Ishikawa (cell line): ENCODE results near the gene U2AF2.

ENCODE experiments used
- CEBPB ChIP-seq: IDR thresholded peaks from 2 replicates; pipeline ENCODE4 v1.6.1; 2012
- CREB1 ChIP-seq: IDR thresholded peaks from 2 replicates; pipeline ENCODE4 v1.6.1; 2012; ENCODE audit warnings: low read depth
- EGR1 ChIP-seq: IDR thresholded peaks from 2 replicates; pipeline ENCODE4 v1.6.1; 2012
- EP300 ChIP-seq: IDR thresholded peaks from 2 replicates; pipeline ENCODE4 v1.6.1; 2012; ENCODE audit warnings: borderline replicate concordance
- NFIC ChIP-seq: IDR thresholded peaks from 2 replicates; pipeline ENCODE4 v1.6.1; 2012
- RAD21 ChIP-seq: IDR thresholded peaks from 2 replicates; pipeline ENCODE4 v1.6.1; 2012; ENCODE audit warnings: low read depth
- TCF12 ChIP-seq: IDR thresholded peaks from 2 replicates; pipeline ENCODE4 v1.6.1; 2012; ENCODE audit warnings: low read depth
- TEAD4 ChIP-seq: IDR thresholded peaks from 2 replicates; pipeline ENCODE4 v1.6.1; 2012
- YY1 ChIP-seq: IDR thresholded peaks from 2 replicates; pipeline ENCODE4 v1.6.1; 2012; ENCODE audit warnings: low read depth
- ZBTB7A ChIP-seq: IDR thresholded peaks from 2 replicates; pipeline ENCODE4 v1.6.1; 2012; ENCODE audit warnings: low read depth
- TF ChIP-seq, protein P1 (sequence below): IDR thresholded peaks from 2 replicates; pipeline ENCODE4 v1.6.1; 2012
- TF ChIP-seq, protein P2 (sequence below): IDR thresholded peaks from 2 replicates; pipeline ENCODE4 v1.6.1; 2012
- TF ChIP-seq, protein P3 (sequence below): IDR thresholded peaks from 2 replicates; pipeline ENCODE4 v1.6.1; 2012; ENCODE audit warnings: low read depth, mild to moderate bottlenecking

DNA sequence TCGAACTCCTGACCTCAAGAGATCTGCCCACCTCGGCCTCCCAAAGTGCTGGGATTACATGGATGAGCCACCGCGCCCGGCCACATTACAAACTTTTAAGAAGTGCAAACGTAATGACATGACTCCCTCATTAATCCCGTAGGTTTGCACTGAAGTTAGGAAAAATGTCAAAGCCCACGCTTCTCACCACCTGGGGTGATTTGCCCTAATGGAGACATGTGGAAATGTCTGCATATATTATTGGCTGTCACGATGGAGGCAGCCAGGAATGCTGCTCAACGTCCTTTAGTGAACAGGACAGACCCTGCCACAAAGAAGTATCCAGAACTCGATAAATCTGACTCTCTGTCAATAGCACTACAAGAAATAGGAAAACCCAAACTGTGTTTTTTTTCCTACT is 62.4 kb downstream of the U2AF2 start:
- TF ChIP-seq, protein P1, sequence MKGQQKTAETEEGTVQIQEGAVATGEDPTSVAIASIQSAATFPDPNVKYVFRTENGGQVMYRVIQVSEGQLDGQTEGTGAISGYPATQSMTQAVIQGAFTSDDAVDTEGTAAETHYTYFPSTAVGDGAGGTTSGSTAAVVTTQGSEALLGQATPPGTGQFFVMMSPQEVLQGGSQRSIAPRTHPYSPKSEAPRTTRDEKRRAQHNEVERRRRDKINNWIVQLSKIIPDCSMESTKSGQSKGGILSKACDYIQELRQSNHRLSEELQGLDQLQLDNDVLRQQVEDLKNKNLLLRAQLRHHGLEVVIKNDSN, result no peak
- TF ChIP-seq EGR1, result no peak
- TF ChIP-seq, protein P2, sequence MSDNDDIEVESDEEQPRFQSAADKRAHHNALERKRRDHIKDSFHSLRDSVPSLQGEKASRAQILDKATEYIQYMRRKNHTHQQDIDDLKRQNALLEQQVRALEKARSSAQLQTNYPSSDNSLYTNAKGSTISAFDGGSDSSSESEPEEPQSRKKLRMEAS, result no peak
- TF ChIP-seq CREB1, result no peak
- no peak for TF ChIP-seq EP300
- TF ChIP-seq YY1, result no peak
- TF ChIP-seq TEAD4, result no peak
- TF ChIP-seq CEBPB, result no peak
- TF ChIP-seq, protein P3, sequence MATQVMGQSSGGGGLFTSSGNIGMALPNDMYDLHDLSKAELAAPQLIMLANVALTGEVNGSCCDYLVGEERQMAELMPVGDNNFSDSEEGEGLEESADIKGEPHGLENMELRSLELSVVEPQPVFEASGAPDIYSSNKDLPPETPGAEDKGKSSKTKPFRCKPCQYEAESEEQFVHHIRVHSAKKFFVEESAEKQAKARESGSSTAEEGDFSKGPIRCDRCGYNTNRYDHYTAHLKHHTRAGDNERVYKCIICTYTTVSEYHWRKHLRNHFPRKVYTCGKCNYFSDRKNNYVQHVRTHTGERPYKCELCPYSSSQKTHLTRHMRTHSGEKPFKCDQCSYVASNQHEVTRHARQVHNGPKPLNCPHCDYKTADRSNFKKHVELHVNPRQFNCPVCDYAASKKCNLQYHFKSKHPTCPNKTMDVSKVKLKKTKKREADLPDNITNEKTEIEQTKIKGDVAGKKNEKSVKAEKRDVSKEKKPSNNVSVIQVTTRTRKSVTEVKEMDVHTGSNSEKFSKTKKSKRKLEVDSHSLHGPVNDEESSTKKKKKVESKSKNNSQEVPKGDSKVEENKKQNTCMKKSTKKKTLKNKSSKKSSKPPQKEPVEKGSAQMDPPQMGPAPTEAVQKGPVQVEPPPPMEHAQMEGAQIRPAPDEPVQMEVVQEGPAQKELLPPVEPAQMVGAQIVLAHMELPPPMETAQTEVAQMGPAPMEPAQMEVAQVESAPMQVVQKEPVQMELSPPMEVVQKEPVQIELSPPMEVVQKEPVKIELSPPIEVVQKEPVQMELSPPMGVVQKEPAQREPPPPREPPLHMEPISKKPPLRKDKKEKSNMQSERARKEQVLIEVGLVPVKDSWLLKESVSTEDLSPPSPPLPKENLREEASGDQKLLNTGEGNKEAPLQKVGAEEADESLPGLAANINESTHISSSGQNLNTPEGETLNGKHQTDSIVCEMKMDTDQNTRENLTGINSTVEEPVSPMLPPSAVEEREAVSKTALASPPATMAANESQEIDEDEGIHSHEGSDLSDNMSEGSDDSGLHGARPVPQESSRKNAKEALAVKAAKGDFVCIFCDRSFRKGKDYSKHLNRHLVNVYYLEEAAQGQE, result no peak
- no peak for TF ChIP-seq RAD21
- TF ChIP-seq NFIC, result no peak
- TF ChIP-seq TCF12, result no peak
- TF ChIP-seq ZBTB7A, result no peak
